ENCODE measurements around the gene SPACA6.
"Not testable (repeated sequence)": the region's sequence is repeated elsewhere in the genome, so short reads cannot be mapped to it uniquely, and the experiment has no call there.

SPACA6 gene

GRCh38 chr19:51733742-51734522, 40.8 kb downstream of the SPACA6 start:
- no peak for DNase-seq (ENCODE audit: low read depth)

GRCh38 chr19:51735759-51736449, 42.8 kb downstream of the SPACA6 start:
- no peak for DNase-seq (ENCODE audit: low read depth)

GRCh38 chr19:51737389-51737788, 44.3 kb downstream of the SPACA6 start:
- no peak for DNase-seq (ENCODE audit: low read depth)

- no peak for DNase-seq (ENCODE audit: low read depth)
These were observed 44.8 kb downstream of the SPACA6 start for GRCh38 chr19:51737924-51738323.

- DNase-seq (ENCODE audit: low read depth) = not testable (repeated sequence)
These were observed 45.4 kb downstream of the SPACA6 start for GRCh38 chr19:51738523-51738922.

- DNase-seq (ENCODE audit: low read depth) = no peak
These were observed 46.5 kb downstream of the SPACA6 start for GRCh38 chr19:51739466-51740213.

GRCh38 chr19:51740356-51740755, 47.2 kb downstream of the SPACA6 start:
- no peak for DNase-seq (ENCODE audit: low read depth)

GRCh38 chr19:51742789-51743188, 49.7 kb downstream of the SPACA6 start:
- DNase-seq (ENCODE audit: low read depth) = no peak

- DNase-seq (ENCODE audit: low read depth) = no peak
These were observed 50.3 kb downstream of the SPACA6 start for GRCh38 chr19:51743405-51743804.

GRCh38 chr19:51746731-51747130, 53.6 kb downstream of the SPACA6 start:
- no peak for DNase-seq (ENCODE audit: low read depth)

GRCh38 chr19:51749979-51750378, 56.8 kb downstream of the SPACA6 start:
- no peak for DNase-seq (ENCODE audit: low read depth)

GRCh38 chr19:51750400-51751094, 57.4 kb downstream of the SPACA6 start:
- no peak for DNase-seq (ENCODE audit: low read depth)

- DNase-seq (ENCODE audit: low read depth) = no peak
These were observed 58.5 kb downstream of the SPACA6 start, which contains the start of gene FPR1 for GRCh38 chr19:51751655-51752054. Gene FPR1, minus strand, starts transcription at chr19:51751878. Its CDS starts 4,884 bp downstream, at chr19:51746994.

- no peak for DNase-seq (ENCODE audit: low read depth)
These were observed 61.0 kb downstream of the SPACA6 start for GRCh38 chr19:51754109-51754508.

GRCh38 chr19:51754770-51755169, 61.6 kb downstream of the SPACA6 start:
- DNase-seq (ENCODE audit: low read depth) = no peak

Measured in stimulated activated CD8-positive, alpha-beta memory T cell treated with anti-CD3 and anti-CD28 coated beads, Interleukin-15, amount 100 ng/mL, for 1 hour (primary cell).